ENCODE data around the gene USP16. TPM values are rescaled to one million over a fixed set of nuclear protein-coding genes. Genes with fewer than 3 reads are reported as not detected.

Gene USP16
- polyA plus RNA-seq, 2 of the 4 experiments (the other 2 are of a cell fraction): 23.6 to 40.7 TPM

DNA sequence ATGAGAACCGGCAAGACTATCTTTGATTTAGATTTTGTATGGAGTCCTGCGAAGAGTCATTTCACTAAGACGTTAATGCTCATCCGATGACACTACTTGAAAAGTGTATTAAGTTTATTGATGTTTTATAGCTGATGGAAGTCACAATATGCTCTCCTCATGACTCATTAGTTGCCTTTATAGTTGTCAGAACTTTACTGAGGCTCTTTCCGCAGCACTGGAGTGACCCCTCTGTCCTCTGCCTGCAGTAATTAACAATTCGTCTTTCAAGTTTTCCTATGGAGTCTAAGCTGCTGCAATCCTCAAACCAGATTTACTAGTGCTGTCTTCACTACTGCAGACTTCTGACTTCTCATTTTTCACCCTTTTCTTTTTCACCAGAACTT, 853 bp downstream of the USP16 start:
- ChIA-PET CTCF (no interaction called here), POLR2A (interaction anchor here (1.4 to 2.9 kb wide), 4 partner anchors 20 to 48 kb away, joined by 5 to 34 read pairs (median 12); partner anchors contain the start of genes CCT8 and LTN1)
- peak overlapping the region; percentile 80 for H3K4me2 ChIP-seq
- no peak for ATAC-seq
- WGBS (ENCODE audit: missing lambda C conversion rate): 3% methylated on average over 6 of the region's 6 CpGs
- peak overlapping the region; percentile 78 for H3K4me3 ChIP-seq
- peaks cover 8% of the 10 kb centered on the region; the same call in 1 of the 3 replicates for H3K4me1 ChIP-seq
- H3K27ac ChIP-seq: peak overlapping the region; percentile 98 to 99
- no peaks in the 10 kb centered on the region for H3K9me3 ChIP-seq
- FAIRE-seq: no peak
- DNase-seq (ENCODE audit: low read depth in 1 of 2, low spot score in 1 of 2): no peak
- no peak for TF ChIP-seq CHD4 (IDR thresholded peaks at IDR 0.05; ENCODE audit: borderline replicate concordance)
- no peak for TF ChIP-seq HMGXB4 (CRISPR knock-in tag; IDR thresholded peaks at IDR 0.05; ENCODE audit: borderline replicate concordance)
- TF ChIP-seq SREBF2 (IDR thresholded peaks at IDR 0.05): no peak
- TF ChIP-seq, protein P1, sequence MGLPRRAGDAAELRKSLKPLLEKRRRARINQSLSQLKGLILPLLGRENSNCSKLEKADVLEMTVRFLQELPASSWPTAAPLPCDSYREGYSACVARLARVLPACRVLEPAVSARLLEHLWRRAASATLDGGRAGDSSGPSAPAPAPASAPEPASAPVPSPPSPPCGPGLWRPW (IDR thresholded peaks at IDR 0.05): no peak
- TF ChIP-seq NFE2L2 (conservative IDR thresholded peaks at IDR 0.05; ENCODE audit: low read length): no peak
- TF ChIP-seq KDM1A (IDR thresholded peaks at IDR 0.05; ENCODE audit: low read depth): no peak
- no peak for TF ChIP-seq HOXA7 (CRISPR knock-in tag; IDR thresholded peaks at IDR 0.05)
- TF ChIP-seq MYC (IDR thresholded peaks at IDR 0.05; ENCODE audit: borderline replicate concordance, low read length): no peak
- TF ChIP-seq GATA3 (IDR thresholded peaks at IDR 0.05; ENCODE audit: borderline replicate concordance): no peak
- no peak for TF ChIP-seq ZC3H11A (IDR thresholded peaks at IDR 0.05)
- no peak for TF ChIP-seq JUNB (IDR thresholded peaks at IDR 0.05)
- TF ChIP-seq NPAS2 (CRISPR knock-in tag; IDR thresholded peaks at IDR 0.05; ENCODE audit: borderline replicate concordance): no peak
- no peak for TF ChIP-seq EP300 (IDR thresholded peaks at IDR 0.05)
- no peak for TF ChIP-seq CHD2 (IDR thresholded peaks at IDR 0.05; ENCODE audit: low read length, partially characterized antibody)

GRCh38 chr21:29029524-29029923, 5.1 kb downstream of the USP16 start:
- WGBS (ENCODE audit: missing lambda C conversion rate): 91% methylated on average over 1 of the region's 1 CpG
- no peak for ATAC-seq
- no peak for DNase-seq (ENCODE audit: low read depth in 1 of 2, low spot score in 1 of 2)
- ChIA-PET CTCF (interaction anchor here (1.2 kb wide), 1 partner anchor 9 kb away, joined by 4 read pairs; no protein-coding TSS in a partner anchor), POLR2A (interaction anchor here (0.7 kb wide), 1 partner anchor 11 kb away, joined by 3 read pairs; the partner anchor contains the start of gene RWDD2B)
- peaks cover 8% of the 10 kb centered on the region; the same call in 1 of the 3 replicates for H3K4me1 ChIP-seq
- no peak for TF ChIP-seq HDAC2 (IDR thresholded peaks at IDR 0.05)
- no peak for TF ChIP-seq CBX2 (IDR thresholded peaks at IDR 0.05; ENCODE audit: borderline replicate concordance, low read depth)
- TF ChIP-seq ATOH8 (CRISPR knock-in tag; IDR thresholded peaks at IDR 0.05; ENCODE audit: low read depth): no peak
- no peak for TF ChIP-seq HOXA7 (CRISPR knock-in tag; IDR thresholded peaks at IDR 0.05)
- no peak for TF ChIP-seq RNF2 (IDR thresholded peaks at IDR 0.05; ENCODE audit: borderline replicate concordance, low read depth)
- TF ChIP-seq RARB (CRISPR knock-in tag; IDR thresholded peaks at IDR 0.05): no peak
- TF ChIP-seq SMC3 (IDR thresholded peaks at IDR 0.05): no peak
- no peak for TF ChIP-seq TFCP2L1 (CRISPR knock-in tag; IDR thresholded peaks at IDR 0.05)
- TF ChIP-seq FOXS1 (CRISPR knock-in tag; IDR thresholded peaks at IDR 0.05): no peak
- no peak for TF ChIP-seq KDM1A (IDR thresholded peaks at IDR 0.05; ENCODE audit: low read depth)
- TF ChIP-seq ZSCAN20 (CRISPR knock-in tag; IDR thresholded peaks at IDR 0.05): no peak
- no peak for TF ChIP-seq MAZ (IDR thresholded peaks at IDR 0.05; ENCODE audit: borderline replicate concordance, low read depth, low read length)
- no peak for TF ChIP-seq CTCF (IDR thresholded peaks at IDR 0.05)
- TF ChIP-seq HMGXB4 (CRISPR knock-in tag; IDR thresholded peaks at IDR 0.05; ENCODE audit: borderline replicate concordance): no peak
- no peak for TF ChIP-seq RAD21 (conservative IDR thresholded peaks at IDR 0.05 in 1 of 2, IDR thresholded peaks at IDR 0.05 in 1 of 2)
- TF ChIP-seq HEYL (CRISPR knock-in tag; IDR thresholded peaks at IDR 0.05): no peak
- no peak for TF ChIP-seq FOSB (CRISPR knock-in tag; IDR thresholded peaks at IDR 0.05)
- TF ChIP-seq MAX (IDR thresholded peaks at IDR 0.05): no peak
- no peak for TF ChIP-seq NFE2L2 (conservative IDR thresholded peaks at IDR 0.05; ENCODE audit: low read length)
- no peaks in the 10 kb centered on the region for H3K9me3 ChIP-seq
- no peak for FAIRE-seq
- no peak overlapping the region for H3K27ac ChIP-seq
- H3K4me3 ChIP-seq: no peak overlapping the region
- no peak overlapping the region for H3K4me2 ChIP-seq
